Stimulated activated CD8-positive, alpha-beta memory T cell treated with anti-CD3 and anti-CD28 coated beads, Interleukin-4, amount 100 ng/mL, for 48 hours (primary cell): ENCODE results near the gene SLAMF9.
"Not testable (repeated sequence)": the region's sequence is repeated elsewhere in the genome, so short reads cannot be mapped to it uniquely, and the experiment has no call there.

Experiments
- DNase-seq: peaks from one replicate; pipeline ENCODE4 v3.0.0-alpha.2; 2020

SLAMF9 gene

GRCh38 chr1:159920202-159920601 is 33.8 kb downstream of the SLAMF9 start:
- DNase-seq, result no peak

GRCh38 chr1:159919236-159919865 is 34.7 kb downstream of the SLAMF9 start:
- no peak for DNase-seq

- no peak for DNase-seq
These were observed 35.5 kb downstream of the SLAMF9 start for GRCh38 chr1:159918352-159919200.

- no peak for DNase-seq
These were observed 36.3 kb downstream of the SLAMF9 start for GRCh38 chr1:159917533-159918351.

GRCh38 chr1:159916242-159917051 is 37.6 kb downstream of the SLAMF9 start:
- DNase-seq, result no peak

GRCh38 chr1:159915571-159916241 is 38.3 kb downstream of the SLAMF9 start:
- no peak for DNase-seq

GRCh38 chr1:159914252-159915018 is 39.6 kb downstream of the SLAMF9 start:
- DNase-seq, result no peak

- DNase-seq, result no peak
These were observed 40.4 kb downstream of the SLAMF9 start for GRCh38 chr1:159913451-159914192.

GRCh38 chr1:159911326-159912070 is 42.5 kb downstream of the SLAMF9 start:
- no peak for DNase-seq

GRCh38 chr1:159908031-159908940 is 45.8 kb downstream of the SLAMF9 start:
- no peak for DNase-seq

- DNase-seq, result no peak
These were observed 47.1 kb downstream of the SLAMF9 start for GRCh38 chr1:159906960-159907359.

GRCh38 chr1:159904036-159904435 is 50.0 kb downstream of the SLAMF9 start:
- not testable (repeated sequence) for DNase-seq

- DNase-seq, result no peak
These were observed 51.5 kb downstream of the SLAMF9 start for GRCh38 chr1:159902541-159902940.
